Measurements from ENCODE around the gene CHD2.

- TF ChIP-seq CTCF (IDR thresholded peaks at IDR 0.05) (no peak), POLR2A (IDR thresholded peaks at IDR 0.05) (peak in 1 of 3 donors; percentile 11)
These were observed 21.3 kb downstream of the CHD2 start for GRCh38 chr15:92921215-92922131.
